Thyroid gland (tissue), 4 donors: ENCODE results near the gene MED17.

Experiments used
- CTCF ChIP-seq, 6 experiments: fragments of 200-600 bp in 3 of 6; fragments of 450-650 bp in 3 of 6; sonication (generic) in 3 of 6; IDR thresholded peaks; one replicate each; pipeline ENCODE4 v1.5.1; 2016 to 2019; ENCODE audit warnings: antibody characterized with exemption in 6 of 6, mild to moderate bottlenecking in 2 of 6, inconsistent platforms in 1 of 6, moderate library complexity in 1 of 6
- POLR2A ChIP-seq, 2 donors: fragments of 450-650 bp; IDR thresholded peaks; one replicate each; pipeline ENCODE4 v1.6.1; 2017; ENCODE audit warnings: antibody characterized with exemption in 2 of 2, mild to moderate bottlenecking in 2 of 2, moderate library complexity in 1 of 2

GRCh38 chr11:93751001-93751400 lies 33.1 kb upstream of the MED17 start:
- TF ChIP-seq CTCF (IDR thresholded peaks at IDR 0.05) (no peak), POLR2A (IDR thresholded peaks at IDR 0.05) (no peak)
